Activated T-cell treated with anti-CD3 and anti-CD28 coated beads, Interleukin-2, amount 50 U/mL, for 4 hours (primary cell): ENCODE measurements around the gene EGF. TPM values are rescaled to one million over a fixed set of nuclear protein-coding genes. Genes with fewer than 3 reads are reported as not detected.
"Not testable (repeated sequence)": the region's sequence is repeated elsewhere in the genome, so short reads cannot be mapped to it uniquely, and the experiment has no call there.

Experiments used
- ATAC-seq, 2 donors: fragments of 200-7000 bp; cut with Tn5 transposase; one replicate each; pipeline ENCODE4 v1.10.0; 2021
- DNase-seq: peaks from one replicate; pipeline ENCODE4 v3.0.0-alpha.2; 2020
- H3K27me3 Mint-ChIP-seq: one replicate; pipeline ENCODE4 v1.8.0; 2021; ENCODE audit warnings: low read depth, mixed read lengths
- H3K36me3 Mint-ChIP-seq: one replicate; pipeline ENCODE4 v1.8.0; 2022; ENCODE audit warnings: mixed read lengths; ENCODE audit not compliant: insufficient read depth
- H3K4me1 Mint-ChIP-seq: one replicate; pipeline ENCODE4 v1.8.0; 2021; ENCODE audit warnings: low read depth, mixed read lengths
- H3K4me3 Mint-ChIP-seq: one replicate; pipeline ENCODE4 v1.8.0; 2021; ENCODE audit warnings: mild to moderate bottlenecking, moderate library complexity, mixed read lengths
- H3K9me3 Mint-ChIP-seq: one replicate; pipeline ENCODE4 v1.8.0; 2021; ENCODE audit warnings: mixed read lengths
- total RNA-seq, 3 donors: library from RNA; stranded (reverse); gene quantifications; one replicate each; pipeline ENCODE4 v1.2.1, GENCODE V29; 2021

EGF gene
- under 1 TPM; 0.16 to 0.49 (median 0.48) TPM for total RNA-seq

DNA sequence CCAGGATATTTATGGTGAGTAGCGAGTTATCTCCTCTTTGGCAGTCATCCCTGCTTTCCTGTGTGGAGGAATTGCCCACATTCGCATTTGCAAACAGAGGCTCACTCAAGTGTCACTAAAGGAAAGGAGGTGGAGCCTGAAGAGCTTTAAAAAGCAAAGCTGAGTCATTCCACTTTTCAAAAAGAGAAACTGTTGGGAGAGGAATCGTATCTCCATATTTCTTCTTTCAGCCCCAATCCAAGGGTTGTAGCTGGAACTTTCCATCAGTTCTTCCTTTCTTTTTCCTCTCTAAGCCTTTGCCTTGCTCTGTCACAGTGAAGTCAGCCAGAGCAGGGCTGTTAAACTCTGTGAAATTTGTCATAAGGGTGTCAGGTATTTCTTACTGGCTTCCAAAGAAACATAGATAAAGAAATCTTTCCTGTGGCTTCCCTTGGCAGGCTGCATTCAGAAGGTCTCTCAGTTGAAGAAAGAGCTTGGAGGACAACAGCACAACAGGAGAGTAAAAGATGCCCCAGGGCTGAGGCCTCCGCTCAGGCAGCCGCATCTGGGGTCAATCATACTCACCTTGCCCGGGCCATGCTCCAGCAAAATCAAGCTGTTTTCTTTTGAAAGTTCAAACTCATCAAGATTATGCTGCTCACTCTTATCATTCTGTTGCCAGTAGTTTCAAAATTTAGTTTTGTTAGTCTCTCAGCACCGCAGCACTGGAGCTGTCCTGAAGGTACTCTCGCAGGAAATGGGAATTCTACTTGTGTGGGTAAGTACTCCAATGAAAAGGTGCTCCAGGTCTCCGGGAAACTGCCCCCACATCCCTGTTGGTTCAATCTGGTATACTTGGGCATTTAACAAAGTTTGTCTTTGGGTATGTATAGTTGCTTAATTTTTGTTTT is at the start of gene EGF:
Gene EGF, plus strand, starts transcription at position 178 of the 890 bp plus-strand sequence. Its CDS starts 453 bp downstream, at position 631.
- Mint-ChIP-seq H3K27me3 (peaks cover 34% of the 10 kb centered on the region), H3K4me1 (no peaks in the 10 kb centered on the region), H3K36me3 (no peaks in the 10 kb centered on the region), H3K4me3 (no peak within 1 kb of the TSS), H3K9me3 (no peaks in the 10 kb centered on the region)
- DNase-seq: no peak
- no peak for ATAC-seq

DNA sequence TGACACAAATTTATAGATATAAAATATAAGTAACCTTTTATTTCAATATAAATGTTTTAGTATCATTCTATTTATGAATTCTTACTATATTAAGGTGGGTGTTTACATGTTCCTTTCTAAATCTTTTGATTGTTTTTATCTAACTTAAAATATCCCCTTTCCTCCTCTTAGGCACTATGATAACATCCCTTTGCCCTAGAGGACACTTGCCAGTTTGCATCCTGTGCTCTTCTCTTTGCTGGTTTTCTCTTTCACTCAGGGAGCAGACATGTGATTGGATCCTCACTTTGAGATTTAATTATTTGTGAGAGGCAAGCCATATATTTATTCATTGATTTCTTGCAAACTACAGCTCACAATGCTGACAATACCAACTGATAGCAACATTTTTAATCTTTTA is 48.5 kb upstream of the EGF start:
- H3K9me3 Mint-ChIP-seq: peaks cover 18% of the 10 kb centered on the region
- H3K4me3 Mint-ChIP-seq: no peak overlapping the region
- DNase-seq: no peak
- ATAC-seq: no peak
- H3K36me3 Mint-ChIP-seq: peaks cover 7% of the 10 kb centered on the region
- no peaks in the 10 kb centered on the region for H3K27me3 Mint-ChIP-seq
- no peaks in the 10 kb centered on the region for H3K4me1 Mint-ChIP-seq

- Mint-ChIP-seq H3K27me3 (no peaks in the 10 kb centered on the region), H3K36me3 (peaks cover 13% of the 10 kb centered on the region)
These were observed 42.6 kb upstream of the EGF start for GRCh38 chr4:109870061-109870460.

DNA sequence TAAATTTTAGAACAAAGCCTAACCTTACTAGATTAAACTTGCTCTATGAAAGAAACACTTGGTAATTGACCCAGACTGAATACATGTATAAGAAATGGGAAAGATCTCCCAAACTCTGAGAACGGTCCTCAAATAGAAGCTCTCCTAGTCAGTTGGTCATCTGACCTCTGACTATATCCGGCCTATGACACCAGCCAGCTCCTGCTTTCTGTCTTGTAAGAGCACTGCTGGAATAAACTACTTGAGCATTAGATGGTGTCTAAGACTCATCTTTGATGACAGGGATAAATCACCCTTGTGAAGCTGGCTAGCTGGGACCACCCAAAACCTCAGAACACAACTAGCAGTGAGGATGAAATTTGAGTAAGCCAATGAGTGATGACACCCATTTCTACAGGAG is 40.6 kb upstream of the EGF start:
- Mint-ChIP-seq H3K4me1 (no peaks in the 10 kb centered on the region), H3K9me3 (no peaks in the 10 kb centered on the region), H3K36me3 (peaks cover 11% of the 10 kb centered on the region), H3K27me3 (peaks cover 2% of the 10 kb centered on the region), H3K4me3 (no peak overlapping the region)
- ATAC-seq (no peak), DNase-seq (no peak)

More at GRCh38 chr4:109870061-109870460, 42.6 kb upstream of the EGF start:
- Mint-ChIP-seq H3K9me3 (no peaks in the 10 kb centered on the region), H3K4me1 (no peaks in the 10 kb centered on the region), H3K4me3 (no peak overlapping the region)
- no peak for DNase-seq
- ATAC-seq: no peak

DNA sequence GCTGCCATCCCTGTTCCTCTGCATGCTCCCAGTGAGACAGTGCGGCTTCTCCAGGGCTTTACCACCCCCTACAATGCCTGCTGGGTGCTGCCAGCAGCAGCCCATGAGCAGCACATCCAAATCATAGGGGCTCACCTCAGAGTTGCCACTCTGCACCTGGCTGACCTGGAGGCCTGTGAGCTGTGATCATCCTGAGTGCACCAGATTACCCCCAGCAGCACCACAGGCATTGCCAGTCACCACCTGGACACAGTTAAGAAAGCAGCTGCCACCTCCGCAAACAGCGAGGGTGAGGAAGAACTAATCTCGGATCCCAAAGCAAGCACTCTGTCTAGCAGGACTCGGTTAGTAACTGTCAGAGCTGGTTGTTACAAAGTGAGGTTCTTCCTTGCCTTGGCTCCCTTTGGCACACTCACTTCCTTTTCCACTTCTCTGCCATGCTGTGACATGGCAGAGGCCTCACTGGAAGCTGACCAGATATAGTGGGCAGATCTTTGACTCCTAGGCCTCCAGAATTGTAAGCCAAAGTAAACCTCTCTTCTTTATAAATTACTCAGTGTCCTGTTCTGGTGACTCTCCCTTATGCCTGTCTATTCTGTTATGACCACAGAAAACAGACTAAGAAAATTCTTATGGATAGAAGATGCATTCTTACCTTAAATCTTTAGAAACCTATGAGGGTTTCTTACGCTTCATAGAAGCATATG is 39.6 kb upstream of the EGF start:
- peaks cover 5% of the 10 kb centered on the region for H3K27me3 Mint-ChIP-seq
- ATAC-seq (no peak), DNase-seq (no peak)
- H3K36me3 Mint-ChIP-seq: peaks cover 9% of the 10 kb centered on the region
- H3K4me3 Mint-ChIP-seq: no peak overlapping the region
- H3K4me1 Mint-ChIP-seq: no peaks in the 10 kb centered on the region
- H3K9me3 Mint-ChIP-seq: no peaks in the 10 kb centered on the region

GRCh38 chr4:109873791-109874514 is 38.7 kb upstream of the EGF start:
- ATAC-seq (no peak), DNase-seq (no peak)
- Mint-ChIP-seq H3K4me3 (no peak overlapping the region), H3K36me3 (peaks cover 9% of the 10 kb centered on the region), H3K27me3 (peaks cover 10% of the 10 kb centered on the region), H3K4me1 (no peaks in the 10 kb centered on the region), H3K9me3 (no peaks in the 10 kb centered on the region)

- Mint-ChIP-seq H3K4me3 (no peak overlapping the region), H3K27me3 (peaks cover 14% of the 10 kb centered on the region), H3K36me3 (peaks cover under 1% of the 10 kb centered on the region), H3K4me1 (no peaks in the 10 kb centered on the region), H3K9me3 (no peaks in the 10 kb centered on the region)
- DNase-seq: no peak
- ATAC-seq: no peak
These were observed 37.6 kb upstream of the EGF start for GRCh38 chr4:109875106-109875505.

GRCh38 chr4:109875553-109875952 is 37.1 kb upstream of the EGF start:
- H3K4me3 Mint-ChIP-seq, H3K36me3 Mint-ChIP-seq, ATAC-seq, DNase-seq, H3K4me1 Mint-ChIP-seq, H3K9me3 Mint-ChIP-seq: not testable (repeated sequence)
- H3K27me3 Mint-ChIP-seq: peaks cover 16% of the 10 kb centered on the region

- Mint-ChIP-seq H3K4me1 (no peaks in the 10 kb centered on the region), H3K36me3 (no peaks in the 10 kb centered on the region), H3K9me3 (no peaks in the 10 kb centered on the region), H3K4me3 (no peak overlapping the region), H3K27me3 (peaks cover 16% of the 10 kb centered on the region)
- DNase-seq (no peak), ATAC-seq (no peak)
These were observed 35.9 kb upstream of the EGF start for GRCh38 chr4:109876634-109877265.

DNA sequence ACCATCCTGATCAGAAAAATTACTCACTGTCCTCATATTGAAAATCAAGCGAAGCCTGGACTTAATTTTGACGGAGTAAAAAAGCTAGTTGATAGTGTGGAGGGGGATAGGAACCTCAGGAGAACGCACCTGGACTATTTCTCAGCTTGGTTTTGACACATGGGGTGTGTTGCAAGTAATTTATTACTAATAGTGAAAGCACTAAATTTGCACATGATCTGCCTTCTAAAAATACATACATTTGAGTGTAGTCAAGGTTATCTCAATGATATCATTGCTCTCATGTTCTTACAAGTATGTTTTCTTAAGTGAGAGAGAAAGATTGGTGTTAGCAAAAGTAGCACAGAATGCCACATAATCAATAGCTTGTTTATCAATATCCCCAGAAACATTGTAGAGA is 35.3 kb upstream of the EGF start:
- Mint-ChIP-seq H3K27me3 (peaks cover 16% of the 10 kb centered on the region), H3K4me1 (no peaks in the 10 kb centered on the region), H3K36me3 (no peaks in the 10 kb centered on the region), H3K9me3 (no peaks in the 10 kb centered on the region), H3K4me3 (no peak overlapping the region)
- no peak for ATAC-seq
- DNase-seq: no peak

DNA sequence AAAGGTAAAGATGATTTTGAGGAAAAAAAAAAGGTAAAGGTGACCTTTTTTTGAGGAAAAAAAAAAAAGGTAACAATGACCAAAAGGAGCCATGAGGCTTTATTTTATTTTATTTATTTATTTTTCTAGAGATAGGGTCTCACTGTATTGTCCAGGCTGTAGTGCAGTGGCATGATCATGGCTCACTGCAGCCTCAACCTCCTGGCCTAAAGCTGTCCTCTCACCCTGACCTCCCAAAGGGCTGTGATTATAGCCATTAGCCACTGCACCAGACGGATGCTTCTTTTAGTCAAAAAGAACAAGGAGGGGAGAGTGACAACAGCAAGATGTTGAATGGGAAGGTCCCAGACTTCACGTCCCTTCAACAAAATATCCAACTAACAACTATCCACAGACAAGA is 34.3 kb upstream of the EGF start:
- H3K9me3 Mint-ChIP-seq: no peaks in the 10 kb centered on the region
- peaks cover 16% of the 10 kb centered on the region for H3K27me3 Mint-ChIP-seq
- H3K4me1 Mint-ChIP-seq: no peaks in the 10 kb centered on the region
- no peak for ATAC-seq
- no peak overlapping the region for H3K4me3 Mint-ChIP-seq
- no peaks in the 10 kb centered on the region for H3K36me3 Mint-ChIP-seq
- no peak for DNase-seq

- Mint-ChIP-seq H3K4me1 (no peaks in the 10 kb centered on the region), H3K27me3 (peaks cover 16% of the 10 kb centered on the region), H3K36me3 (no peaks in the 10 kb centered on the region), H3K9me3 (no peaks in the 10 kb centered on the region), H3K4me3 (no peak overlapping the region)
- DNase-seq (no peak), ATAC-seq (no peak)
These were observed 33.6 kb upstream of the EGF start for GRCh38 chr4:109879081-109879480.

- DNase-seq (no peak), ATAC-seq (no peak)
- Mint-ChIP-seq H3K4me3 (no peak overlapping the region), H3K36me3 (no peaks in the 10 kb centered on the region), H3K9me3 (no peaks in the 10 kb centered on the region), H3K27me3 (peaks cover 16% of the 10 kb centered on the region), H3K4me1 (no peaks in the 10 kb centered on the region)
These were observed 32.9 kb upstream of the EGF start for GRCh38 chr4:109879636-109880314.

DNA sequence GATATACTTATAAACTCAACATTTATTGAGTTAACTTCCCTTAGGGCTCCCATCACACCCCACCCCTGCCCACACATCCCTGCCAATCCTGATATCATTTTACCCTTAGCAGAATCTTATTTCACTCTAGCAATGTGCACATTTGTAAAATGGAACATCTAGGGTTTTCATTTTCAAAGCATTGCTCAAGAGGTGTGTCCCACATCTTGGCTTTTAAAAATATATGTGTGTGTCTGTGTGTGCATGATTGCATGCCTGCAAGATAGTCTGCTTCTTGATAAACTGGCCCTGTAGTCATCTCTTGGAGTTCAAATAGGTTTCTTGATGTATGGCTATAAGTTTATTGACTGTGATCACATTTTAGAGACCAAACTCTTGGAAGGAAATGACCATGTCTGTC is 26.4 kb upstream of the EGF start:
- Mint-ChIP-seq H3K36me3 (no peaks in the 10 kb centered on the region), H3K4me1 (no peaks in the 10 kb centered on the region), H3K4me3 (no peak overlapping the region), H3K27me3 (no peaks in the 10 kb centered on the region), H3K9me3 (no peaks in the 10 kb centered on the region)
- ATAC-seq: no peak
- DNase-seq: no peak
